Kidney epithelial cell (primary cell): Measurements from ENCODE around the gene GPC3. TPM values are rescaled to one million over a fixed set of nuclear protein-coding genes. Genes with fewer than 3 reads are reported as not detected.

Experiments
- DNase-seq: peaks from one replicate; pipeline ENCODE4 v3.0.0-alpha.2; 2010; ENCODE audit warnings: low read depth
- H3K27me3 ChIP-seq: 2 replicates; pipeline ENCODE4 v1.6.0; 2011; ENCODE audit warnings: low read length; ENCODE audit not compliant: control insufficient read depth, insufficient read depth
- H3K36me3 ChIP-seq: 2 replicates; pipeline ENCODE4 v1.5.1; 2011; ENCODE audit warnings: low read length; ENCODE audit not compliant: control insufficient read depth, insufficient read depth
- H3K4me3 ChIP-seq: 2 replicates; pipeline ENCODE4 v1.5.1; 2011; ENCODE audit warnings: low read depth, mild to moderate bottlenecking, control low read depth, low read length
- total RNA-seq: library from RNA; depleted of rRNA; stranded (reverse); fragments of >200 nt; gene quantifications from 2 replicates; pipeline ENCODE4 v1.2.3, GENCODE V29; 2015
- TF ChIP-seq, protein P1 (sequence below): IDR thresholded peaks from 2 replicates; pipeline ENCODE4 v1.5.1; 2011; ENCODE audit warnings: mild to moderate bottlenecking, moderate library complexity, low read length, control low read depth, inconsistent platforms; ENCODE audit not compliant: insufficient read depth, poor library complexity, severe bottlenecking

Gene GPC3
- total RNA-seq, 1 donor from 2014 or later, result 14.5 TPM

DNA sequence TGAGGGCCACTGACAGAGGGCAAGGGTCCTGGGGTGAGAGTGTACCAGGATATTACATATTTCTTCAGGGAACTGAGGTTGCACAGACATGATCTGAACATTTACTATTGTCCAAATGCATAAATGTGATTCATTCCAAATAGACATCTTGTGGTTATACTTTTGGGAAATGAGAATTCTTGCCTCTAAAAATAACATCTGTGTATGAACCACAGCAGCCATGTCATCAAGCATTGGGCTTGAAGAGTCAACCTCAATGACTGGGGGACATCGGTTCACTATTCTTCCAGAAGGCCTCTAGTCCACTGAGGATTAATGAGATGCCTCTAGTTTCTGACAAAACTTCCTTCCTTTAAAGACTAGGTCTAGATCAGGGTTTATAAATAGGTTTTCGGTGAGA lies 377.0 kb downstream of the GPC3 start:
- Histone ChIP-seq H3K27me3 (no peaks in the 10 kb centered on the region), H3K4me3 (no peak overlapping the region), H3K36me3 (no peaks in the 10 kb centered on the region)
- TF ChIP-seq, protein P1, sequence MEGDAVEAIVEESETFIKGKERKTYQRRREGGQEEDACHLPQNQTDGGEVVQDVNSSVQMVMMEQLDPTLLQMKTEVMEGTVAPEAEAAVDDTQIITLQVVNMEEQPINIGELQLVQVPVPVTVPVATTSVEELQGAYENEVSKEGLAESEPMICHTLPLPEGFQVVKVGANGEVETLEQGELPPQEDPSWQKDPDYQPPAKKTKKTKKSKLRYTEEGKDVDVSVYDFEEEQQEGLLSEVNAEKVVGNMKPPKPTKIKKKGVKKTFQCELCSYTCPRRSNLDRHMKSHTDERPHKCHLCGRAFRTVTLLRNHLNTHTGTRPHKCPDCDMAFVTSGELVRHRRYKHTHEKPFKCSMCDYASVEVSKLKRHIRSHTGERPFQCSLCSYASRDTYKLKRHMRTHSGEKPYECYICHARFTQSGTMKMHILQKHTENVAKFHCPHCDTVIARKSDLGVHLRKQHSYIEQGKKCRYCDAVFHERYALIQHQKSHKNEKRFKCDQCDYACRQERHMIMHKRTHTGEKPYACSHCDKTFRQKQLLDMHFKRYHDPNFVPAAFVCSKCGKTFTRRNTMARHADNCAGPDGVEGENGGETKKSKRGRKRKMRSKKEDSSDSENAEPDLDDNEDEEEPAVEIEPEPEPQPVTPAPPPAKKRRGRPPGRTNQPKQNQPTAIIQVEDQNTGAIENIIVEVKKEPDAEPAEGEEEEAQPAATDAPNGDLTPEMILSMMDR, result no peak
- no peak for DNase-seq

DNA sequence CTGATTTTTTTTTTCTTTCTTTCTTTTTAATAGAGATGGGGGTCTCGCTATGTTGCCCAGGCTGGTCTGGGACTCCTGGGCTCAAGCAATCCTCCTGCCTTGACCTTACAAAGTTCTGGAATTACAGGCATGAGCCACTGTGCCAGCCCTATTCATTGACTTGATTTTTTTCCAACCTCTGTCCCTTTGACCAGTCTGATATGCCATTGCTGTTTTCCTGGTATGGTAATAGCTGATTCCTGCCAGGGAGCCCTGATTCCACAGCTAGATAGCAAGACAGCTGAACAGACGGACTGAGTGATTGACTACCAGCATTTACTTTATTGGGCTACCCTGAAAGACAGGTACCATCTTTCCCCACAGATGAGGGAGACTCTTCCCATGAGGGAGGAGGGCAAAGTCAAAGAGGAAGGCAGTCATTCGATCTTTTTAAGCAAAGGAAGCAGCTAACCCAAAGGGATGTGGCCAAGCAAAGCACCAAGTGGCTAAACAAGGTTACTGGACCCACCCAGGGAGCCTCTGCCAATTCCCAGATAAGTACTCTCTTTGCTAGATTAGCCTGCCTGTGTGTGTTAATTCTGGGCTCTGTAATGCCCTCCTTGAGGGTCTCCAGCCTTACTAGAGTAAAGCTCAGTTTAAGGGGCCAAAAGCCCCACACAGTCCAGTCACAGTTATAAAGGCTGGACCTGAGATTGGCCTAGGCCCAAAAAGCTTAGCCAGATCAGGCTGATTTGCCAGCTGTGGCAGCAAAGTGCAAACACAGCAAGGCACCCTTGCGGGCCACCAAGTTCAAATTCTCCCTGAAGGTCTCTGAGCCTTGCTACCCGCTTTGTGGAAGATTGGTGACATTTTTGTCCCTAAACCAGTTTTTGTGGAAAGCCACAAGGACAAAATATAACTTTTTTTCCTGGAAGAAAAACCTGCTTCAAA lies 377.7 kb downstream of the GPC3 start:
- no peak overlapping the region for H3K4me3 ChIP-seq
- H3K27me3 ChIP-seq, result no peaks in the 10 kb centered on the region
- H3K36me3 ChIP-seq, result no peaks in the 10 kb centered on the region
- DNase-seq, result no peak
- TF ChIP-seq, protein P1, result no peak

DNA sequence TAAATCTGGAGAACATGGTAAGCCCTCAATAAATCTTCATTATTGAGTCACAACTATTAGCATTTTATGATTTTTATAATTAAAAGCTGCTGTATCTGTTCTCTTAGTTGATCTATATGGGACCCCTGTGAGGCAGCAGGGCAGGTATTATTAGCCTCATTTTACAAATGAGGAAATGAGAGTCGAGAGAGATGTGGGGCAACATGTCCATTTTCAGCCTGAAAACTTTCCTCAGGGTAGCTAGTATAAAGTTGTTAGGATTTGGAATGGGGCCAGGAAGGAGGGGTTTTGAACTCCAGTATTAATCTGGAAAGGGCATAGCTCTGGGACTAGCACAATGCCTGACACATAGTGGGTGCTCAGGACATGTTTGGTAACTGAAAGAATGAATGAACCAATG lies 378.4 kb downstream of the GPC3 start:
- H3K36me3 ChIP-seq, result no peaks in the 10 kb centered on the region
- TF ChIP-seq, protein P1, result no peak
- no peak for DNase-seq

DNA sequence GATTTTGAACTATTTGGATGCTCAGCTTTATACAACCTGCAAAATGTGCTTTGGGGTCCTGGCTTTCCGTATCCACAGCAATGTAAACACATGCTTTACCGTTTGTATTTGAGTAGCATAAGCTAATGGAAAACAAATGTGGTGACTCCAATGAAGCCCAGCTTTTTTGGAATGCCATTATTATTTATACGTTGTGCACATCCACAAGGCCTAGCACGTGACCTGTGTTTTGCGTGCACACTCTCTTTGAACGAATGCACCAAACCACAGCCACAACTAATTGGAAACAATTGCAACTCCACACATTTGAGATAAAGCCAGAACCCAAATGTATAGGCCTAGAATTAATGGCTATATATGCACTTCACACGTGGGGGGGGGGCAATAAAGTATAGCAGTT lies 380.6 kb downstream of the GPC3 start:
- TF ChIP-seq, protein P1, result no peak
- H3K4me3 ChIP-seq, result no peak overlapping the region
- no peak for DNase-seq
- no peaks in the 10 kb centered on the region for H3K27me3 ChIP-seq
- no peaks in the 10 kb centered on the region for H3K36me3 ChIP-seq

More for the DNA sequence above, 378.4 kb downstream of the GPC3 start:
- no peak overlapping the region for H3K4me3 ChIP-seq
- no peaks in the 10 kb centered on the region for H3K27me3 ChIP-seq

DNA sequence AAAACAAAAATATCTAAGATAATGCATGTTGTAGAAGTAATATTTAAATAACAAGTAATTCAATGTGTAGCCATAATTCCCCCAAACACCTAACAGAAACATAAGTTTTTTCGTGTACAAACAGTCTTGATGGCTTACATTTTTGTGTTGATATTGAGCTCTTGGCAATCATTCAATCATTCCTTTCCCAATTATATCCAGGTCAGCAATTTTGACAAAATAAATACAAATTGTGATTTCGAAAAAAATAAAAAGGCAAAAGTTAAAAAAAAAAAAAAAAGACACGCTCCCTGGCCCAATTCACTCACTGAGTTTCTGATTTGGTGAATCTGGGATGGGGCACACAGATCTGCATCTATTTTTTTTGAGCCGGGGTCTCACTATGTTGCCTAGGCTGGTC lies 382.5 kb downstream of the GPC3 start:
- H3K4me3 ChIP-seq, result no peak overlapping the region
- DNase-seq, result no peak
- no peaks in the 10 kb centered on the region for H3K27me3 ChIP-seq
- TF ChIP-seq, protein P1, result no peak
- no peaks in the 10 kb centered on the region for H3K36me3 ChIP-seq

DNA sequence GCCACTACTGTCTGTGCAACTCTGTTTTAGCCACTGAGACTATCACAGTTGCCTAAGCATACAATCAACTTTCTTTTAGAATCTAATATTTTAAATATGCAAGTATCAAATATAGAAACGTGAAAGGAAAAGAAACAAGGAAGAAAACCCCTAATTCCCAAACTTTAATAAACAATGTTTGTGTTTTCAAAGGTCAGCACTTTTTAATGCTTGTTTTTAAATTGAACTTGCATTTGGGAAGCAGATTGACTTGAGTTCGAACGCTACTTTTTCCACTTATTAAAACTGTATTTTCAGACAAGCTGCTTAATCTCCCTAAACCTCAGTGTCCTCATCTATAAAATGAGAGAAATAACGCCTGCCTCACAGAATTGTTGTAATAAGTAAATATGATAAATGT lies 384.3 kb downstream of the GPC3 start:
- Histone ChIP-seq H3K27me3 (no peaks in the 10 kb centered on the region), H3K36me3 (no peaks in the 10 kb centered on the region), H3K4me3 (no peak overlapping the region)
- TF ChIP-seq, protein P1, result no peak
- DNase-seq, result no peak
